Peyer's patch (tissue), 4 donors: ENCODE results near the gene MT1A.

Experiments
- CTCF ChIP-seq, 6 experiments: fragments of 450-650 bp in 4 of 6; fragments of 200-600 bp in 2 of 6; sonication (generic) in 1 of 6; IDR thresholded peaks; one replicate each; pipeline ENCODE4 v1.5.1; 2017 to 2019; ENCODE audit warnings: antibody characterized with exemption in 6 of 6, mild to moderate bottlenecking in 3 of 6, moderate library complexity in 1 of 6
- POLR2A ChIP-seq, 2 donors: fragments of 450-650 bp; IDR thresholded peaks; one replicate each; pipeline ENCODE4 v1.5.1; 2017; ENCODE audit warnings: antibody characterized with exemption in 2 of 2, mild to moderate bottlenecking in 2 of 2, moderate library complexity in 2 of 2

DNA sequence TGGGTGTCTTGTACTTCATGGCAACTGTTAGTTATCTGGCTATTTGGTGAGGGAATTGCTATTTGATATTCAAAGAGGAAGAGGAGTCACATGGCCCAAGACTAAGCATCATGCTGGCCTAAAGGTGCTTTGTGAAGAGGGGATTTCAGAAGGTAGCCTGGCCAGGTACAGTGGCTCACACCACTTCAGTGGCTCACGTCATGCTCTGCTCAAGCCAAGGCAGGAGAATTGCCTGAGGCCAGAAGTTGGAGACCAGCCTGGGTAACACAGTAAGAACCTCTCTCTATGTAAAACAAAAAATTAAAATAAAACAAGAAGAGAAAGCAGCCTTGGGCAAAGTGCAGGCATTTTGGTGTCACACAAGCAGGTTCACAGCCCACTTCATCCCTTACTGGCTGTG lies 6.8 kb downstream of the MT1A start:
- no peak for TF ChIP-seq CTCF (IDR thresholded peaks at IDR 0.05)
- TF ChIP-seq POLR2A (IDR thresholded peaks at IDR 0.05), result no peak
